Panc1 (cell line): ENCODE results near the gene TNRC6B.
"Not testable (repeated sequence)": the region's sequence is repeated elsewhere in the genome, so short reads cannot be mapped to it uniquely, and the experiment has no call there.

Experiments used
- CTCF ChIP-seq: fragments of 450-650 bp; IDR thresholded peaks from 2 replicates; pipeline ENCODE4 v1.5.1; 2017; ENCODE audit warnings: mild to moderate bottlenecking
- SIN3A ChIP-seq: IDR thresholded peaks from 2 replicates; pipeline ENCODE4 v1.6.1; 2012; ENCODE audit warnings: low read depth, mild to moderate bottlenecking, low read length, moderate library complexity, borderline replicate concordance; ENCODE audit not compliant: insufficient read depth

- not testable (repeated sequence) for TF ChIP-seq CTCF, SIN3A
These were observed 5.9 kb downstream of the TNRC6B start for GRCh38 chr22:40183603-40184002.
